Neutrophil (primary cell): ENCODE measurements around the gene STT3B.
"Not testable (repeated sequence)": the region's sequence is repeated elsewhere in the genome, so short reads cannot be mapped to it uniquely, and the experiment has no call there.

Experiments
- H3K27ac ChIP-seq: fragments of 200-600 bp; sonication (generic); 2 replicates; pipeline ENCODE4 v1.5.1; 2016; ENCODE audit warnings: mild to moderate bottlenecking, moderate library complexity
- H3K27me3 ChIP-seq: fragments of 200-600 bp; sonication (generic); 2 replicates; pipeline ENCODE4 v1.6.0; 2016; ENCODE audit warnings: mild to moderate bottlenecking
- H3K36me3 ChIP-seq: fragments of 200-600 bp; sonication (generic); 2 replicates; pipeline ENCODE4 v1.5.1; 2017
- H3K4me1 ChIP-seq, 2 experiments: fragments of 200-600 bp in 1 of 2; sonication (generic) in 1 of 2; 1 replicate in 1 of 2; 2 replicates in 1 of 2; pipeline versions ENCODE4 v1.5.1 to v1.6.1; 2013 to 2016; ENCODE audit warnings: low read depth in 1 of 2, low read length in 1 of 2, mild to moderate bottlenecking in 1 of 2, moderate library complexity in 1 of 2; ENCODE audit not compliant: control insufficient read depth in 1 of 2, insufficient read depth in 1 of 2
- H3K4me3 ChIP-seq, 2 experiments: fragments of 200-600 bp in 1 of 2; sonication (generic) in 1 of 2; 1 replicate in 1 of 2; 2 replicates in 1 of 2; pipeline ENCODE4 v1.5.1; 2013 to 2016; ENCODE audit warnings: low read depth in 1 of 2, low read length in 1 of 2, mild to moderate bottlenecking in 1 of 2, moderate library complexity in 1 of 2
- H3K9me3 ChIP-seq: fragments of 200-600 bp; sonication (generic); 2 replicates; pipeline ENCODE4 v1.5.1; 2016
- TF ChIP-seq, protein P1 (sequence below): fragments of 200-600 bp; sonication (generic); IDR thresholded peaks from 2 replicates; pipeline ENCODE4 v1.5.1; 2016; ENCODE audit warnings: antibody characterized with exemption

STT3B gene

DNA sequence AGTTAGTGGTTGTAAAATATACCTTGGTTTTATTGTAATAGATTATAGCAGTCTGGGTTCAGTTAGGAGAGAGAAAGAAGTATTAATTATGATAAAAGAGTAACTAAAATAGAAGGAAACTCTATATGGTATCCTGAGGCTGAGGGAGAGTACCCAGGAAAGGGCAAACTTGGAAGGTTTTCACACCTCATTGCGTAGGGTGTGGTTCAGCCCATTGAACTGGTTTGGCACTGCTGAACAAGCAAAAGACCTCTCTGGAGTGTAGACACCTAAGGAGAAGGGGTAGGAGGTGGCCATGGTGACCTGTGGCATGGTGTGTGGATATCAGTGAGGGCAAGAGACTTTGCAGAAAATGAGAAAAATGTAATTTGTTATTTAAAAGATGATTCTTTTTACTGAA is 63.5 kb downstream of the STT3B start:
- Histone ChIP-seq H3K27me3 (no peaks in the 10 kb centered on the region), H3K4me3 (no peak overlapping the region), H3K9me3 (no peaks in the 10 kb centered on the region), H3K4me1 (no peaks in the 10 kb centered on the region), H3K27ac (no peak overlapping the region), H3K36me3 (peaks cover 16% of the 10 kb centered on the region)
- TF ChIP-seq, protein P1, sequence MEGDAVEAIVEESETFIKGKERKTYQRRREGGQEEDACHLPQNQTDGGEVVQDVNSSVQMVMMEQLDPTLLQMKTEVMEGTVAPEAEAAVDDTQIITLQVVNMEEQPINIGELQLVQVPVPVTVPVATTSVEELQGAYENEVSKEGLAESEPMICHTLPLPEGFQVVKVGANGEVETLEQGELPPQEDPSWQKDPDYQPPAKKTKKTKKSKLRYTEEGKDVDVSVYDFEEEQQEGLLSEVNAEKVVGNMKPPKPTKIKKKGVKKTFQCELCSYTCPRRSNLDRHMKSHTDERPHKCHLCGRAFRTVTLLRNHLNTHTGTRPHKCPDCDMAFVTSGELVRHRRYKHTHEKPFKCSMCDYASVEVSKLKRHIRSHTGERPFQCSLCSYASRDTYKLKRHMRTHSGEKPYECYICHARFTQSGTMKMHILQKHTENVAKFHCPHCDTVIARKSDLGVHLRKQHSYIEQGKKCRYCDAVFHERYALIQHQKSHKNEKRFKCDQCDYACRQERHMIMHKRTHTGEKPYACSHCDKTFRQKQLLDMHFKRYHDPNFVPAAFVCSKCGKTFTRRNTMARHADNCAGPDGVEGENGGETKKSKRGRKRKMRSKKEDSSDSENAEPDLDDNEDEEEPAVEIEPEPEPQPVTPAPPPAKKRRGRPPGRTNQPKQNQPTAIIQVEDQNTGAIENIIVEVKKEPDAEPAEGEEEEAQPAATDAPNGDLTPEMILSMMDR: no peak

DNA sequence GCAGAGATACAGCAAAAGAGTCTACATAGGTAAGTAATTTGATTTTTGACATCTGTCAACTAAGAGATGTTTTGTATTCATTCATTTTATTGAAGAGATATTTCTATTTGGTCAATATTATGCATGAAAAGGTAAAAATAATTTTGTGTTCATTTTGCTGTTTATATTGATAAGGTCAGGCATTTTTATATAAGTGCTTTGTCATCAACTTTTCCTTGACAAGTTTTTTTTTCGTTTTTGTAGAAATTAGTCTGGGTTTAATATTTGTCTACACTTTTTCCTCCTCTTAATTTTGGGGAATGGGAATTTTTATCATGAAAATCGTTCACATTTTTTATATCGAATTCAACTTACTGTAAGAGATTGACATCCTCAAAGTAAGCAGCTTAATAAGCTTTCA is 67.7 kb downstream of the STT3B start:
- H3K36me3 ChIP-seq: peaks cover 8% of the 10 kb centered on the region
- no peak overlapping the region for H3K27ac ChIP-seq
- H3K9me3 ChIP-seq: no peaks in the 10 kb centered on the region
- no peaks in the 10 kb centered on the region for H3K4me1 ChIP-seq
- H3K4me3 ChIP-seq: no peak overlapping the region
- TF ChIP-seq, protein P1: no peak
- no peaks in the 10 kb centered on the region for H3K27me3 ChIP-seq

DNA sequence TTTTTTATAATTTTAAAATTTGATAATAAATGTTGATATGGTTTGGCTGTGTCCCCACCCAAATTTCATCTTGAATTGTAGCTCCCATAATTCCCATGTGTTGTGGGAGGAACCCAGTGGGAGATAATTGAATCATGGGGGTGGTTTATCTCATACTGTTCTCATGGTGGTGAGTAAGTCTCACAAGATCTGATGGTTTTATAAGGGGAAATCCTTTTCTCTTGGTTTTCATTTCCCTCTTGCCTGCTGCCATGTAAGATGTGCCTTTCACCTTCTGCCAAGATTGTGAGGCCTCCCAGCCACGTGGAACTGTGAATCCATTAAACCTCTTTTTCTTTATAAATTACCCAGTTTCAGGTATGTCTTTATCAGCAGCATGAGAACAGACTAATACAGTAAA is 72.6 kb downstream of the STT3B start:
- H3K4me1 ChIP-seq, H3K27ac ChIP-seq, H3K4me3 ChIP-seq, H3K9me3 ChIP-seq, H3K27me3 ChIP-seq, H3K36me3 ChIP-seq: not testable (repeated sequence)

DNA sequence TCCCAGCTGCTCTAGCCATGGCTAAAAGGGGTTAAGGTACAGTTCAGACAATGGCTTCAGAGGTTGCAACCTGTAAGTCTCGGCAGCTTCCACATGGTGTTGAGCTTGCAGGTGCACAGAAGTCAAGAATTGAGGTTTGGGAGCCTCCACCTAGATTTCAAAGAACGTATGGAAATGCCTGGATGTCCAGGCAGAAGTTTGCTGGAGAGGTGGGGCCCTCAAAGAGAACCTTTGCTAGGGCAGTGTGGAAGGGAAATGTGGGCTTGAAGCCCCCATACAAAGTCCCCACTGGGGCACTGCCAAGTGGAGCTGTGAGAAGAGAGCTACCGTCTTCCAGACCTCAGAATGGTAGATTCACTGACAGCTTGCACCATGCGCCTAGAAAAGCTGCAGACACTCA is 73.7 kb downstream of the STT3B start:
- Histone ChIP-seq H3K4me1 (peaks cover 0 to 4% of the 10 kb centered on the region in 2 experiments), H3K36me3 (peaks cover 4% of the 10 kb centered on the region), H3K27me3 (no peaks in the 10 kb centered on the region), H3K9me3 (no peaks in the 10 kb centered on the region), H3K4me3 (no peak overlapping the region), H3K27ac (no peak overlapping the region)
- TF ChIP-seq, protein P1: no peak

DNA sequence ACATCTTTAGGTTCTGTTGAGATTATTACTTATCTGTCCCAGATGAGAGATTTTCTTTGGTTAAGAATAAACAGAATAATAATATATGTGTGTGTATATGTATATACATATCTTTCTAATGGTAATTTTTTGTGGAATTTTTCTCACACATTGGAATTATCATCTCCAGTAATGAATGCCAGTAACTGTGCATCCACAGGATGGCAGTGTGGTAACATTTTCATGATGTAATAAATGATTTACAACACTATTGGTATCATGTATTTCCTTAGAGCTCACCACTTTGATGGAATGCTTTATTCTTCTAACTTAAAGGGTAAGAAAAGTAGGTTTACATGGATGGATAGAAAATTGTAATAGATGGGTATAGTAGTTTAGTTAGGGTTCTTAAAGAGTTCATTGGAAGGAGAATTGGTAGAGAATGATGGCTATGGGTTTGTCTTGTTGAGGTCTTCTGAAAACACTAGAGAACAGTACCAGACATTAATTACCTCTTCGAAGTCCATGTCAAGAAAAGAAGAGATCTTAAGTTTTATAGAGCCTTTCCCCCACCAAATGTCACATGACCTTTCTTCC is 78.1 kb downstream of the STT3B start:
- TF ChIP-seq, protein P1: no peak
- H3K4me1 ChIP-seq: peaks cover 0 to 4% of the 10 kb centered on the region in 2 experiments
- no peak overlapping the region for H3K4me3 ChIP-seq
- no peaks in the 10 kb centered on the region for H3K36me3 ChIP-seq
- no peaks in the 10 kb centered on the region for H3K9me3 ChIP-seq
- no peaks in the 10 kb centered on the region for H3K27me3 ChIP-seq
- no peak overlapping the region for H3K27ac ChIP-seq

DNA sequence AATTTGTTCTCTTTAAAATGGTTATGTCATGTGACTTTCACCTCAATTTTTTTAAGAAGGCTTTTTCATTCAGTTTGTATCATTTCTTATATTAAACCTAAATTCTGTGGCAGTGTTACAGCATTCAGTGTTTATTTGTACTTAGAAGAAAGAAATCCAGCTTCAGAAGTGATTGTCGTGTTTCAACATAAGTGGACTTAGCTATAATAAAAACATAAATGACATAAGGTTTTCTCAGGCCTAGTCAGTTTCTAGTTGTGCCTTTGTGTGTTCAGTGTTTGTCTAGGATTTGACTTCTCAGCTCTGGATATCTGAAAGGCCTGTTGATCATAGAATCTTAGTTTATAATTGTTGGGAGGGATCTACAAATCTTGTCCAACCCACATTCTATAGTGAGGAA is 80.5 kb downstream of the STT3B start:
- peaks cover 0 to 4% of the 10 kb centered on the region in 2 experiments for H3K4me1 ChIP-seq
- H3K27ac ChIP-seq: no peak overlapping the region
- peaks cover 7% of the 10 kb centered on the region for H3K36me3 ChIP-seq
- TF ChIP-seq, protein P1: no peak
- H3K4me3 ChIP-seq: no peak overlapping the region
- H3K9me3 ChIP-seq: no peaks in the 10 kb centered on the region
- no peaks in the 10 kb centered on the region for H3K27me3 ChIP-seq
